Measurements from ENCODE around the gene GHDC. TPM values are rescaled to one million over a fixed set of nuclear protein-coding genes. Genes with fewer than 3 reads are reported as not detected.
A peak's percentile ranks its signal among the peaks of the same experiment; 100 is the strongest.

GHDC gene
- total and polyA plus RNA-seq, 2 of the 13 experiments (the other 11 are each of a cell fraction or from before 2014, with no cell fraction given), result 15.4 to 22.5 TPM

DNA sequence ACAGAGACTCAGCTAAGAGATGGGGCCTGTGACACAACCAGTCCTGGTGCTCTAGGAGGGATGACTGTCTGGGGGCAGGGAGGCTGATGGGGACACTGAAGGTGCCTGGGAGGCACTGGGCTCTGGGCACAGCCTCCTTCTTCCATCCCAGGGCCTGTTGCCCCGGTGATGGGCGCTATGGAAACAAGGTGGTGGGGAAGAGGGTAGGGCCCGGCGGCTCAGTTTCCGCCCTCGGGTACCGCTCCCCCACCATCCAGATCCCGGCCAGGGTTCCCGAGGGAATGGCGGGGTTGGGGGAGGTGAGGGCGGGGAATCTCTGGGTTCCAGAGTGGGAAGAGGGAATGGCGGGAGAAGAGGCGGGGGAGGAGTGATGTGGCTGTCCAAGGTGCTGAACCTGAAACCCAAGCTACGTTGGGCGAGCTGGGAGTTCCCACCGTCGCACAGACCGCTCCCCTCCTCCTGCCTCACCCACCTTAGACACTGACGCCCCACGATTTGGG, 14.3 kb downstream of the GHDC start (continued):
- TF ChIP-seq, protein P1, sequence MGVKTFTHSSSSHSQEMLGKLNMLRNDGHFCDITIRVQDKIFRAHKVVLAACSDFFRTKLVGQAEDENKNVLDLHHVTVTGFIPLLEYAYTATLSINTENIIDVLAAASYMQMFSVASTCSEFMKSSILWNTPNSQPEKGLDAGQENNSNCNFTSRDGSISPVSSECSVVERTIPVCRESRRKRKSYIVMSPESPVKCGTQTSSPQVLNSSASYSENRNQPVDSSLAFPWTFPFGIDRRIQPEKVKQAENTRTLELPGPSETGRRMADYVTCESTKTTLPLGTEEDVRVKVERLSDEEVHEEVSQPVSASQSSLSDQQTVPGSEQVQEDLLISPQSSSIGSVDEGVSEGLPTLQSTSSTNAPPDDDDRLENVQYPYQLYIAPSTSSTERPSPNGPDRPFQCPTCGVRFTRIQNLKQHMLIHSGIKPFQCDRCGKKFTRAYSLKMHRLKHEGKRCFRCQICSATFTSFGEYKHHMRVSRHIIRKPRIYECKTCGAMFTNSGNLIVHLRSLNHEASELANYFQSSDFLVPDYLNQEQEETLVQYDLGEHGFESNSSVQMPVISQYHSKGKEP (CRISPR knock-in tag; IDR thresholded peaks at IDR 0.05), result peak; percentile 97

GRCh38 chr17:42179335-42179734, 15.0 kb downstream of the GHDC start:
- Histone ChIP-seq H3K79me2 (ENCODE audit: insufficient read depth, low read length) (no peaks in the 10 kb centered on the region), H3K4me2 (ENCODE audit: low read depth, low read length) (no peak overlapping the region), H3K4me3 (replicated peaks in 1 of 3; ENCODE audit: insufficient read depth in 1 of 3, low read depth in 2 of 3, low read length in 3 of 3) (no peak overlapping the region), H3K4me1 (ENCODE audit: insufficient read depth, low read length) (peaks cover 50% of the 10 kb centered on the region), H3K9ac (ENCODE audit: insufficient read depth, low read depth, low read length) (no peak overlapping the region), H3K9me3 (ENCODE audit: low read length) (no peaks in the 10 kb centered on the region), H3K27me3 (ENCODE audit: control insufficient read depth in 1 of 2, insufficient read depth in 2 of 2, low read length in 2 of 2) (peaks cover 0 to 15% of the 10 kb centered on the region in 2 experiments; a peak in 3 of 5 replicates), H4K20me1 (ENCODE audit: insufficient read depth, low read length) (peaks cover 5% of the 10 kb centered on the region), H3K27ac (ENCODE audit: extremely low read length, insufficient read depth, low read length) (no peak overlapping the region), H3K36me3 (replicated peaks in 1 of 2; ENCODE audit: control insufficient read depth in 1 of 2, insufficient read depth in 2 of 2, low read length in 2 of 2) (no peaks in the 10 kb centered on the region), H2AFZ (ENCODE audit: low read length) (no peak overlapping the region)
- BruUV-seq (replicated peaks), result no TSS peak
- ChIA-PET CTCF (ENCODE audit: low intra/inter-chr PET ratio, low total read pairs) (no interaction called here), POLR2A (interaction anchor here (1.1 to 3.6 kb wide), 3 partner anchors 9 to 26 kb away, joined by 4 to 19 read pairs (median 9); partner anchors contain the start of gene GHDC)
- intact Hi-C loops (cut with micrococcal nuclease; ENCODE audit: unreplicated experiment), result no loop called here
- 0% methylated on average over 1 of the region's 1 CpG for WGBS (ENCODE audit: low lambda C conversion rate)
- in situ Hi-C loops (cut with HindIII; ENCODE audit: extremely low pct_ligation_motif_present, low pct_unique_long_range_greater_than_20kb), result no loop called here
- TF ChIP-seq MAZ (IDR thresholded peaks at IDR 0.05; ENCODE audit: borderline replicate concordance, low read depth, low read length), result no peak
- 0 out of 2 replicates have a peak, but pooled peaks have one; percentile 15 for TF ChIP-seq MAZ (CRISPR knock-in tag; IDR thresholded peaks at IDR 0.05; ENCODE audit: low read depth)
- no peak for TF ChIP-seq POLR2AphosphoS5 (IDR thresholded peaks at IDR 0.05; ENCODE audit: low read depth, low read length)
- TF ChIP-seq SMARCE1 (IDR thresholded peaks at IDR 0.05; ENCODE audit: borderline replicate concordance), result no peak
- peak; percentile 61 for TF ChIP-seq MNT (IDR thresholded peaks at IDR 0.05)
- no peak for FAIRE-seq
- DNase-seq (ENCODE audit: low spot score), result no peak
- no peak for ATAC-seq
